GM15510 (cell line): Measurements from ENCODE around the gene C17orf107.

ENCODE experiments used
- POLR2A ChIP-seq: IDR thresholded peaks from 3 replicates; pipeline ENCODE4 v1.6.1; 2011; ENCODE audit warnings: borderline replicate concordance; ENCODE audit not compliant: insufficient read length; ENCODE audit errors: extremely low read depth

Gene C17orf107

GRCh38 chr17:4903051-4903818 lies 3.9 kb downstream of the C17orf107 start, which contains the start of gene CHRNE:
CHRNE (minus strand) TSS chr17:4903098; CDS start chr17:4903063, 35 bp downstream.
- no peak for TF ChIP-seq POLR2A

DNA sequence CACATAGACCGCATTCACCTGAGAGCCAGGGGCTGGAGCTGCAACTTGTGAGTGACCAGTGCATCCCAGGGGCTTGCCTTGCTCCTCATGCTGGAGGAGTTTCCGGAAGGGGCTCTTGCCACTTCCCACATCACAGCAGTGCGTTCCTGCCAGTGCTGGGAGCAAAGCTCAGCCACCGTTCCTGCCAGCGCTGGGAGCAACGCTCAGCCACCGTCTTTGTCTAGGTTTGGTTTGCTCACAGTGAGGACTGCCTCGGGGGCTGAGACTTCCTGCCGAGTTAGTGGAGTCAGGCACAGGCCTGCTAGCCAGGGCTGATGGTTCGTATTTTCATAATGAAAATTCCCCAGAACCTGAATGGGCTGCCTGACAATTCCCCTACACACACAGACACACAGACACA lies 9.0 kb downstream of the C17orf107 start:
- no peak for TF ChIP-seq POLR2A

DNA sequence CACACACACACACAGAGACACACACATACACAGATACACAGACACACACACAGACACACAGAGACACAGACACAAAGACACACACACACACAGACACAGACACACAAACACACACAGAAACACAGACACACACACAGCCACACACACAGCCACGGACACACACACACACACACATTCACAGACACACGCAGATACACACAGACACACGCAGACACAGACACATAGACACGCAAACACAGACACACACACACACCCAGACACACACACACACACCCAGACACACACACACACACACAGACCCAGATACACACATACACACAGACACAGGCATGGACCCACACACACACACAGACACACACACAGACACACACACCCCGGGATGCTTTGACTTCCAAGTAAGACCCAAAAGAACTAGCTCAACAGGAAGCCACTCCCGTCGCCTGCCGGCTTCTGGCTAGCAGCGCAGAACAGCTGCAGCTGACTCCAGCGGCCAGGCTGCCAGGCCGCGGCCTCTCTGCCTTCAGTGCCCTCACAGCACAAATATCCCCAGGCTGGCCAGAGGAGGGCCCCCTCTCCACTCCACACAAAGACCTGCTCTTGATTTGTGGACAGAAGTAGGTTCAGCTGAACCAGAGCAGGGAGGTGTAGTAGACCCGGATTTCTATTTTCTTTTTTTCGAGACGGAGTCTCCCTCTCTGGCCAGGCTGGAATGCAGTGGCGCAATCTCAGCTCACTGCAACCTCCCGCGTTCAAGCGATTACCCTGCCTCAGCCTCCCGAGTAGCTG lies 9.6 kb downstream of the C17orf107 start:
- TF ChIP-seq POLR2A = no peak

DNA sequence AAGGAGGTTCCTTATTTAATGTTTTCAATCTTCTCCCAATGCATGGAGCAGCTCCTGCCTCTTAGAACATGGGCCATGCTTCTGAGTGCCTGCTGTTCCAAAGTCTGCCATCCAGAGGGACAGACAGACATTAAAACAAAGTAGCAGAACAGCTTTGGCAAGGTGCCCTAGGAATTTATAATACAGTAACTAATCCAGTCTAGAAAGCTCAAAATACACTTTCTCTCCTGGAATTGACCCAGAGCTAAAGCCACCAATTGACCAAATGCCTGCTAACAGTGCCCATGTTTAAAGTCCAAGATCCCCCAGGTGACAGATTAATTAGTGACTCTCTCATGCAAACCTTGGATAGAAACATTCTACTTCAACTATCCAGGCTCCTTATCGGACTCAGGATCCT lies 14.7 kb downstream of the C17orf107 start:
- TF ChIP-seq POLR2A = no peak

DNA sequence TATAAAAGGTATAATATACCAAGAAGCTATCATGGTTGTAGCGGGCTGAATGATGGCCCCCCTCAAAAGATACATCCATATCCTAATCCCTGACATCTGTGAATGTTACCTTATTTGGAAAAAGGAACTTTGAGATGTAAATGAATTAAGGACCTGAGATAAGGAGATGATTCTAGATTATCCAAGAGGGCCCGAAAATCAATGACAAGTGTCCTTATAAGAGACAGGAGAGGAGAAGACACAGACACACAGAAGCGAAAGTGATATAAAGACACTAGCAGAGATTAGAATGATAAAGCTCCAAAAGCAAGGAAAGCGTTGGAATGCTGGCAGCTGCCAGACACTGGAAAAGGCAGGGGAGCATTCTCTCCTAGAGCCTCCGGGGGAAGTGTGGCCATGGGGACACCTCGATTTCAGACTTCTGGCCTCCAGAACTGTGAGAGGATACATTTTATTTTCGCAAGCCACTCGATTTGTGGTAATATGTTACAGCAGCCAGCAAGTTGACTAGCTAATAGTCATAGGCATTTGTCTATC lies 20.2 kb downstream of the C17orf107 start:
- TF ChIP-seq POLR2A = no peak

DNA sequence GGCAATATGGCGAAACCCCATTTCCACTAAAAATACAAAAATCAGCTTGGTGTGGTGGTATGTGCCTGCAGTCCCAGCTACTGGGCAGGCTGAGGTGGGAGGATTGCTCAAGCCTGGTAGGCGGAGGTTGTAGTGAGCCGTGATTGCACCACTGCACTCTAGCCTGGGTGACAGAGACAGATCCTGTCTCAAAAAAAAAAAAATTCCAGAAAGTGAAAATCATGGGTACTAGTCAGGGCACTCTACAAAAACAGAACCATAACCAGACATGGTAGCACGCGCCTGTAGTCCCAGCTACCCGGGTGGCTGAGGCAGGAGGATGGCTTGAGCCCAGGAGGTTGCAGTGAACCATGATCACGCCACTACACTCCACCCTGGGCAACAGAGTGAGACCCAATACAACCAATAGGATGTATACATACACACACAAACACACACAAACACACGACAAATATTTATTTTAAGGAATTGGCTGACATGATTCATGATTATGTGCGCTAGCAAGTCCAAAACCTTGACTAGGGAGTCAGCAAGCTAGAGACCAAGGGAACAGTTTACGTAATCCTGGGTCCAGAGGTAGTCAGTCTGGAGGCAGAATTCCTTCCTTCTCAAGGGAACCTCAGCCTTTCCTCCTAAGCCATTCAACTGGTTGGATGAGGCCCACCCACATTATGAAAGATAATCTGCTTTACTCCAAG lies 21.2 kb downstream of the C17orf107 start:
- no peak for TF ChIP-seq POLR2A

DNA sequence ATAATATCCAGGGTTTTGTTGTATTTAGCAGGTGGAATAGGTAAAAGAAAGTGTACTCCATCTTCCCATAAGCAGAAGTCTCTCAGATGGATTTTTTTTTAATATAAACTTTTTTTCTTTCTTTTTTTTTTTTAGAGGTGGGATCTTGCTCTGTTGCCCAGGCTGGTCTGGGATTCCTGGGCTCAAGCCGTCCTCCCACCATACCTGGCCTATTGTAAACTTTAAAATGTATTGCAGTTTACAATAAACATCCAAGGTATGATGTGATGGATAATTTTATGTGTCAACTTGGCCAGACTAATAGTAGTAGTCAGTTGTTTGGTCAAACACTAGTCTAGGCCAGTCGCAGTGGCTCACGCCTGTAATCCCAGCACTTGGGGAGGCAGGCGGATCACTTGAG lies 22.0 kb downstream of the C17orf107 start:
- no peak for TF ChIP-seq POLR2A

GRCh38 chr17:4928881-4929280 lies 29.5 kb downstream of the C17orf107 start:
- no peak for TF ChIP-seq POLR2A

DNA sequence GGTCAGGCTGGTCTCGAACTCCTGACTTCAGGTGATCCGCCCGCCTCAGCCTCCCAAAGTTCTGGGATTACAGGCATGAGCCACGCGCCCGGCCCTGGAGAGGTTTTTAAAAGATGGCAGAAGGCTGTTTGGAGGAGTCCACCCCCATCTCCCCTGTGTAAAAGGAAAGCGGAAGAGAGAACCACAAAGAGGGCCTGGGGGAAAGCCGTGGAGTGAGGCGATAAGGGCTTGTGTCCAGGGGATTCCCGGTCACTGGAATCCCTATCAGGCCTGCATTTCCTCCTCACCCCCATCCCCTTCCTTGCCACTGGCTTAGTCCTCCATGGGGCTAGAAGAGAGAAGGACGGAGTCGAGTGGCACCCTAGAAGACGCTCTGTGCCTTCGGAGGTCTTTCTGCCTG lies 32.6 kb downstream of the C17orf107 start, which contains the start of gene GP1BA:
TSS of gene GP1BA (plus strand) at position 315 of the 400 bp plus-strand sequence. CDS start 328 bp downstream, outside the sequence.
- TF ChIP-seq POLR2A = no peak

GRCh38 chr17:4932756-4933155 lies 33.4 kb downstream of the C17orf107 start:
- no peak for TF ChIP-seq POLR2A

DNA sequence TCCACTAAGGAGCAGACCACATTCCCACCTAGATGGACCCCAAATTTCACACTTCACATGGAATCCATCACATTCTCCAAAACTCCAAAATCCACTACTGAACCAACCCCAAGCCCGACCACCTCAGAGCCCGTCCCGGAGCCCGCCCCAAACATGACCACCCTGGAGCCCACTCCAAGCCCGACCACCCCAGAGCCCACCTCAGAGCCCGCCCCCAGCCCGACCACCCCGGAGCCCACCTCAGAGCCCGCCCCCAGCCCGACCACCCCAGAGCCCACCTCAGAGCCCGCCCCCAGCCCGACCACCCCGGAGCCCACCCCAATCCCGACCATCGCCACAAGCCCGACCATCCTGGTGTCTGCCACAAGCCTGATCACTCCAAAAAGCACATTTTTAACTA lies 34.3 kb downstream of the C17orf107 start:
- no peak for TF ChIP-seq POLR2A

DNA sequence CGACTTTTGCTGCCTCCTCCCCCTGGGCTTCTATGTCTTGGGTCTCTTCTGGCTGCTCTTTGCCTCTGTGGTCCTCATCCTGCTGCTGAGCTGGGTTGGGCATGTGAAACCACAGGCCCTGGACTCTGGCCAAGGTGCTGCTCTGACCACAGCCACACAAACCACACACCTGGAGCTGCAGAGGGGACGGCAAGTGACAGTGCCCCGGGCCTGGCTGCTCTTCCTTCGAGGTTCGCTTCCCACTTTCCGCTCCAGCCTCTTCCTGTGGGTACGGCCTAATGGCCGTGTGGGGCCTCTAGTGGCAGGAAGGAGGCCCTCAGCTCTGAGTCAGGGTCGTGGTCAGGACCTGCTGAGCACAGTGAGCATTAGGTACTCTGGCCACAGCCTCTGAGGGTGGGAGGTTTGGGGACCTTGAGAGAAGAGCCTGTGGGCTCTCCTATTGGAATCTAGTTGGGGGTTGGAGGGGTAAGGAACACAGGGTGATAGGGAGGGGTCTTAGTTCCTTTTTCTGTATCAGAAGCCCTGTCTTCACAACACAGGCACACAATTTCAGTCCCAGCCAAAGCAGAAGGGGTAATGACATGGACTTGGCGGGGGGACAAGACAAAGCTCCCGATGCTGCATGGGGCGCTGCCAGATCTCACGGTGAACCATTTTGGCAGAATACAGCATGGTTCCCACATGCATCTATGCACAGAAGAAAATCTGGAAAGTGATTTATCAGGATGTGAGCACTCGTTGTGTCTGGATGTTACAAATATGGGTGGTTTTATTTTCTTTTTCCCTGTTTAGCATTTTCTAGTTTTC lies 35.0 kb downstream of the C17orf107 start:
- no peak for TF ChIP-seq POLR2A

DNA sequence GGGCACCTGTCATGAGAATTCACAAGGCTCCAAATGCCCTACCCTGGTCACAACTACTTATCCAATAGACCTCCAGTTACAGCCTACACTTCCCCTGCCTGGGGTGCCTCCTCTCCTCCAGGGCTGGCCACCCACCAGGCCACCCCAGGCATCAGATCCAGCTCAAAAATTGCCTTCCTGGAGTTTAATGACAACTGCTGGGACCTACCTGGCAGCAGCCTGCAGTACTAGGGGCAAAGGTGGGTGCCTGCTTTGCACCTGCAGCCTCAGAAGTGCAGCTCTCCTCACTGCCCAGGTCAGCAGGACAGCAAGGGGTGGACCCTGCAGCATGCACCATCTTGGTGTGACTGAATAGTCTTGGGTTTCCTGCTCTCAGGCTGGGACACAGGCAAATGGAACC lies 36.3 kb downstream of the C17orf107 start:
- no peak for TF ChIP-seq POLR2A

DNA sequence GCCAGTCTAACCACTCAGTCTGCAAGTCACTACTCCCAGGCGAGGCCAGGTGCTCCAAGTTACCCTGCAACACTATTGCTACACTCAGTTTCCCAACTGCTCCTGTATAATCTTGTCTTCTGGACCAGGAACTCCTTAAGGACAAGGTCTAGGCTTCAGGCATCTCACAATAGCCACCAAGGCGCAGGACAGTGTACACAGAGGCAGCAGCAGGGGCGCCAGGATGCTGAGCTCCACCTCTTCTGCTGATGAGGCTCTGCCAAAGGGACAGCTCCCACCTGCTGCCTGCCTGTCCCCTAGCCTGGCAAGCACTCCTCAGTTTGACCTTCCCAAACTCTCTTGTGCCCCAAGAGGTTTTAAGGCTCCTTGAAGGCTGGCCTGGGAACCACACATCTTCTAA lies 37.1 kb downstream of the C17orf107 start:
- no peak for TF ChIP-seq POLR2A
